HG03575 (cell line): Measurements from ENCODE around the gene TSG101.

Experiments
- ATAC-seq: cut with Tn5 transposase; IDR thresholded peaks from one replicate; pipeline ENCODE4 v1.9.1; 2021; ENCODE audit not compliant: unreplicated experiment, insufficient number of reproducible peaks, low FRiP score; ENCODE audit errors: extremely low read depth

The TSG101 gene, protein sequence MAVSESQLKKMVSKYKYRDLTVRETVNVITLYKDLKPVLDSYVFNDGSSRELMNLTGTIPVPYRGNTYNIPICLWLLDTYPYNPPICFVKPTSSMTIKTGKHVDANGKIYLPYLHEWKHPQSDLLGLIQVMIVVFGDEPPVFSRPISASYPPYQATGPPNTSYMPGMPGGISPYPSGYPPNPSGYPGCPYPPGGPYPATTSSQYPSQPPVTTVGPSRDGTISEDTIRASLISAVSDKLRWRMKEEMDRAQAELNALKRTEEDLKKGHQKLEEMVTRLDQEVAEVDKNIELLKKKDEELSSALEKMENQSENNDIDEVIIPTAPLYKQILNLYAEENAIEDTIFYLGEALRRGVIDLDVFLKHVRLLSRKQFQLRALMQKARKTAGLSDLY

DNA sequence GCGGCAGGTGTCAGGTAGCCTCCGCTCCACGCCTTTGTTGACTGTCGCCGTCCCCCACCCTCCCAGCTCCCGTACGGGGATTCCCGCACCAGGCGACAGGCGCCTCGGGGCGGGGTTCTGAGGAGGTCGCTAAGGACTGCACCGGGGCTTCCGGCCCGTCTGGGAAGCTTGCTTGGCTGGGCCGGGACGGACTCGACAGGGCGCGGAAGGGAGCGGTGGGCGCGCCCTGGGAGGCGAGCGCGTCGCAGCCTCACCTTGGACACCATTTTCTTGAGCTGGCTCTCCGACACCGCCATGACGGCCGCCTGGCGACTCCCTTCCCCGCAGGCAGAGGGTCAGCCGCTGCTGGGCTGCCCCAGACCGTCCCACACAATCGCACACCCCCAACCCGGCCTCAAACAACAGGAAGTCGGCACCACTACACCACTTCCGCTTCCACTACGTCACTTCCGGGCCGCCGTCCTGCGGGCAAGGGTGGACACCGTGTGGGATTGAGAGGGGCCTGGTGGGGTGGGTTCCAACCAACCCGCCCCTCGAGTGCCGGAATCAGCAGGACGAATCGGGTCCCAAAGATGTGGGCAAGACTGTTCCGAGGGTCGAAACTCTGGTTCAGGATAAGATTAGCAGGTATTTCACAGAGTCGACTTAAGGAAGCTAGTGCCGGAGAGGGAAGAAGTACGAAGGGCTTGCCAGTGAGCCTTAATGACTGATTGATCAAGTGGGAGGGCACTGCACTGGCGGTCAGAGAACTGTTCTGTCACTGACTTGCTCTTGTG lies at the start of gene TSG101:
Gene TSG101 (minus strand): TSS at position 422 of the 776 bp plus-strand sequence. CDS start 126 bp downstream, at position 296.
- peak; percentile 68 for ATAC-seq

GRCh38 chr11:18575361-18575760 lies 48.6 kb upstream of the TSG101 start:
- ATAC-seq = no peak

GRCh38 chr11:18567081-18567480 lies 40.3 kb upstream of the TSG101 start:
- ATAC-seq = no peak

GRCh38 chr11:18566406-18566805 lies 39.7 kb upstream of the TSG101 start:
- ATAC-seq = no peak

GRCh38 chr11:18564149-18564548 lies 37.4 kb upstream of the TSG101 start:
- no peak for ATAC-seq

GRCh38 chr11:18563090-18563730 lies 36.5 kb upstream of the TSG101 start:
- no peak for ATAC-seq

- ATAC-seq = no peak
Observed at GRCh38 chr11:18548001-18548400, 21.3 kb upstream of the TSG101 start.

DNA sequence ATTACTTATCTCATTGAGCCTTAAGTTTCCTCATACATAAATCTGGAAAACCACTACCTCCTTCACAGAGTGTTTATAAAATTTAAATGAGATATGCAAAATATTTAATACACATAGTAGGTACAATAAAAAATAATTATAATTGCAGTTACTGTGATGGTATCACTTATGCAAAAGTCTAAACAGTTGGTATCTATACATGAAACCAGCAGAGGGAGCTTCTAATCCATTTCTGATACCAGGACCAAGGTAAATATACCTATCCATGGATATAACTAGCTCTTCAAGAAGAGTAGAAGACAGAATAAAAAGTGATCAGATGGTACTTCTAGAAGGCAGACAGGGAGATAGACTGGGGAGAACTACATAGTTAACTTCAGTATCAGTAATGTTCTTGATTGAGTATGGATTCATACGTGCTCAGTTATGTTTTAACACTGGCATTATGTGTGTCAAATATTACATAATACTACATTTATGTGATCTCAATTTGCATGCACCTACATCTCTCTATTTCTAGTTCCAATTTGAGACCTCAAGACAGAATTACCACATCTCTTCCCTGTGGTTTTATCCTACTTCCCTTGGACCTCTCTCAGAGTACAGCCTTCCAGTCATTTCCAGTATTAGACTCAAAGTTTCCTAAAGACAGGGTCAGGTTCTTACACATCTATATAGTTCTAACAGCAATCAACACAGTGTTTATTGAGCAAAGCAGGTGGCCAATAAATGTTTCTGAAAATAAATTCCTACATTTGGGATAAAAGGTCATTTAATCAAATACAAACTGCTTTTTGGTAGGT lies 13.7 kb upstream of the TSG101 start:
- ATAC-seq = no peak

DNA sequence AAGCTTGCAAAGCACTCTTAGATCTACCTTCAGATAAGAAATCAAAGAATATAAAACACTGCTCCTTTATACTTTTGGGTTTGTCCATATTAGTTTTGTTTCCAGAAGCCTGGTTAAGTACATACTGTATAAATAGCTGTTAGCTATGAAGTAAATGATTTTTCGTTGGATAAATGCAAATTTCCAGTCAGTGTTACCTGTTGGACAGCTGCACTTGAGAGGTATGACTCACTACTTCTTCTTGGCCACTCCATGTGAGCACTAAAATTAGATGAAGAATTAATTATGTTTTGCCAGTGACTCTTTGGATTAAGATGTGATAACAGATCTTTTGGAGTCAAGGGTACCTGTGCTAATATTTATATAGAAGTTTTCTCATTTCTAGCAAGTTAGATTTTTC lies 9.5 kb upstream of the TSG101 start:
- ATAC-seq = no peak

DNA sequence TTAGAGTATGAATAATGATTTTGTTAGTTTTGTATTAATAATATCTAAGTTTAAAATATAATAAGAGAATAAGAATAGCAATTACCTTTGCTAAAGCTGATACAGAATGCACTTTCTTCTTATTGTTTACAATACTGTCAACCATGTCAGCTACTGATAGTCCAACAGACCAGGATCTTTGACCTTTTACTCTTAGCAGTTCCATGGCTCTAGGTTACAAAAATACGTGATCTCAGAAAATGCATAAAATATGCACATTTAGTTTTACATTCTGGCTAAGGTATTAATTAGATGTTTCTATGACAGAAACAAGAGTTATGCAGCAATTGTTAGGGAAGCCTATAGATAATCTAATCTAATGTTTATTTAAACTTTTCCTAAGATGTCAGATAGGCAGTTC lies 7.5 kb upstream of the TSG101 start:
- ATAC-seq = no peak

GRCh38 chr11:18533365-18533764 lies 6.6 kb upstream of the TSG101 start:
- no peak for ATAC-seq

- no peak for ATAC-seq
Observed at GRCh38 chr11:18527512-18527911, 770 bp upstream of the TSG101 start.

GRCh38 chr11:18526130-18526520 lies 617 bp downstream of the TSG101 start:
- no peak for ATAC-seq

DNA sequence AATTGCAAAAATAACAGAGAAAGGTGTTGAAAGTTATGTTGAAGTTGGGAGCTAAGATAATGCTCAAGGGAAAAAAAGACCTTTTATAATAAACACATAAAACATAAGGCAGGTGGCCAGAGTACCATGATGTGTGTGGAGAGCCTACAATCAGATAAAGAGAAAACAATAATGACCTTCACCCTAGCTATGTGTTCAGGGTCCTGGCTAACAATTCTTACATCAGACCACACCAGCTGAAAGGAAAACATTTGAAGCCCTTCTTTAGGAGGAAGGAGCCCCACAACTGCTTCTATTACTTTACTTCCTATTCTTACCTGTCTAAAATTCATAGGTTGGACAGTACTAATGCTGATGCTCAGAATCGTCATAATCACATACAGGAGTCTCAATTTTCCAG lies 2.5 kb downstream of the TSG101 start:
- ATAC-seq = no peak

DNA sequence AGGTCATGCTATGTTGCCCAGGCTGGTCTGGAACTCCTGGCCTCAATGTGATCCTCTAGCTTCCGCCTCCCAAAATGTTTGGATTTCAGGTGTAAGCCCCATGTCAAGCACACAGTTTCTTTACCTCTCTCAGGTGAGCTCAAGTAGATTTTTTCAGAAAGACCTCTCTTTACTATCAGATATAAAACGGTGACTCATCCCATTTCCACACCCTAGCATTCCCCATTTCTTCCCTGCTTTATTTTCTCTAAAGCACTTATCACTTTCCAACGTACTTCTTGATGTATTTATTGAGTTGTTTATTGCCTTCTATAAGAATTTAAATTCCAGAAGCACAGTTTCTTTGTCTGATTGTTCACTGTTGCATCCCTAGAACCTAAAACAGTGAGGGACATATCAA lies 3.7 kb downstream of the TSG101 start:
- no peak for ATAC-seq

GRCh38 chr11:18522388-18522787 lies 4.4 kb downstream of the TSG101 start:
- ATAC-seq = no peak

- no peak for ATAC-seq
Observed at GRCh38 chr11:18521122-18521521, 5.6 kb downstream of the TSG101 start.

DNA sequence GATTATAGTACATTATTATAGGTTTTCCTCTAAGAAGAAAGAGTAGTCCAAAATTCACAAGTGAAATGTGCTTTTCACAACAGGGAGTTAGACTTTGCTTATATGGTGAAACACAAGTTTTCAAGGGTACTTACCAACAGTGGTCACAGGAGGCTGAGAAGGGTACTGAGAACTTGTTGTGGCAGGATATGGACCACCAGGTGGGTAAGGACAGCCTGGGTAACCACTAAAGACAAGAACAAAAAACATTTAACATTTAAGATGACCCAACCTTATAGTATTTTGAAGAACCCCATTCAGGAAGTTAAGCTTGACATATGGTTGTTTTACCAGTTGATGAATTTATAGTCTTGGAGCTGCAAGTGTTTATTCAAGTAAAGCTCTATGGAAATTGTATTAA lies 24.4 kb downstream of the TSG101 start:
- ATAC-seq = no peak

DNA sequence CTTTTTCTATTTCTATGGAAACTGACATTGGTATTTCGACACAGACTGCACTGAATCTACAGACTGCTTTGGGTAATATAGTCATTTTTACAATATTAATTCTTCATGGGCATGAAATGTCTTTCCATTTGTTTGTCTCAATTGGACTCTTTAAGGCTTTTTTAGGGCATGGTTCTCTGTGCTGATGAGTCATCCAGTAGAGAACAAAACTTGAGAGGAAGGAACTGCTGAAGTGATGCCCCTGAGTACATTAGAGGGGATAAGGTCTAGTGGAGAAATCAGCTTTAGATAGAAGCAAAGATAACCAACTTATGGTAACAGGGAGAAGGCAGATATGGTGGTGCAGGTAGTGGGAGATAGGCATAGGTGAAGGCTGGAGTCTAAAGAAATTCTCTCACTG lies 25.1 kb downstream of the TSG101 start:
- no peak for ATAC-seq
